RWPE2 (cell line): Measurements from ENCODE around the gene NFKBIZ.

Source experiments
- ATAC-seq: fragments of 200-7000 bp; cut with Tn5 transposase; 3 replicates; pipeline ENCODE4 v1.9.1; 2021; ENCODE audit warnings: low read depth
- DNase-seq: peaks from one replicate; pipeline ENCODE4 v3.0.0-alpha.2; 2020; ENCODE audit warnings: low spot score
- H3K27ac ChIP-seq: fragments of 450-650 bp; 2 replicates; pipeline ENCODE4 v1.5.1; 2017; ENCODE audit warnings: mild to moderate bottlenecking; ENCODE audit not compliant: poor library complexity, severe bottlenecking
- H3K27me3 ChIP-seq: fragments of 250-450 bp; sonication (Bioruptor Pico); 2 replicates; pipeline ENCODE4 v1.5.1; 2021; ENCODE audit warnings: mild to moderate bottlenecking, moderate library complexity; ENCODE audit not compliant: insufficient read depth, poor library complexity, severe bottlenecking
- H3K36me3 ChIP-seq: fragments of 250-450 bp; sonication (Bioruptor Pico); 2 replicates; pipeline ENCODE4 v1.5.1; 2020; ENCODE audit warnings: low read depth, mild to moderate bottlenecking, moderate library complexity
- H3K4me1 ChIP-seq: fragments of 250-450 bp; sonication (Bioruptor Pico); 2 replicates; pipeline ENCODE4 v1.5.1; 2021; ENCODE audit warnings: mild to moderate bottlenecking, moderate library complexity; ENCODE audit not compliant: insufficient read depth, poor library complexity, severe bottlenecking
- H3K4me3 ChIP-seq: fragments of 250-450 bp; sonication (Bioruptor Pico); 2 replicates; pipeline ENCODE4 v1.5.1; 2021; ENCODE audit warnings: mild to moderate bottlenecking, moderate library complexity; ENCODE audit not compliant: severe bottlenecking
- H3K9me3 ChIP-seq: fragments of 250-450 bp; sonication (Bioruptor Pico); 2 replicates; pipeline ENCODE4 v1.5.1; 2021; ENCODE audit warnings: mild to moderate bottlenecking, moderate library complexity; ENCODE audit not compliant: severe bottlenecking
- TF ChIP-seq, protein P1 (sequence below): fragments of 450-650 bp; IDR thresholded peaks from one replicate; pipeline ENCODE4 v1.5.1; 2017; ENCODE audit warnings: mild to moderate bottlenecking, moderate library complexity; ENCODE audit not compliant: poor library complexity, severe bottlenecking

Gene NFKBIZ

GRCh38 chr3:101852983-101853840 lies 3.9 kb downstream of the NFKBIZ start:
- DNase-seq: no peak
- no peaks in the 10 kb centered on the region for H3K27me3 ChIP-seq
- no peak for ATAC-seq
- peaks cover 10% of the 10 kb centered on the region for H3K4me1 ChIP-seq
- TF ChIP-seq, protein P1, sequence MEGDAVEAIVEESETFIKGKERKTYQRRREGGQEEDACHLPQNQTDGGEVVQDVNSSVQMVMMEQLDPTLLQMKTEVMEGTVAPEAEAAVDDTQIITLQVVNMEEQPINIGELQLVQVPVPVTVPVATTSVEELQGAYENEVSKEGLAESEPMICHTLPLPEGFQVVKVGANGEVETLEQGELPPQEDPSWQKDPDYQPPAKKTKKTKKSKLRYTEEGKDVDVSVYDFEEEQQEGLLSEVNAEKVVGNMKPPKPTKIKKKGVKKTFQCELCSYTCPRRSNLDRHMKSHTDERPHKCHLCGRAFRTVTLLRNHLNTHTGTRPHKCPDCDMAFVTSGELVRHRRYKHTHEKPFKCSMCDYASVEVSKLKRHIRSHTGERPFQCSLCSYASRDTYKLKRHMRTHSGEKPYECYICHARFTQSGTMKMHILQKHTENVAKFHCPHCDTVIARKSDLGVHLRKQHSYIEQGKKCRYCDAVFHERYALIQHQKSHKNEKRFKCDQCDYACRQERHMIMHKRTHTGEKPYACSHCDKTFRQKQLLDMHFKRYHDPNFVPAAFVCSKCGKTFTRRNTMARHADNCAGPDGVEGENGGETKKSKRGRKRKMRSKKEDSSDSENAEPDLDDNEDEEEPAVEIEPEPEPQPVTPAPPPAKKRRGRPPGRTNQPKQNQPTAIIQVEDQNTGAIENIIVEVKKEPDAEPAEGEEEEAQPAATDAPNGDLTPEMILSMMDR: no peak
- no peak overlapping the region for H3K4me3 ChIP-seq
- H3K36me3 ChIP-seq: peaks cover 70% of the 10 kb centered on the region
- no peaks in the 10 kb centered on the region for H3K9me3 ChIP-seq
- H3K27ac ChIP-seq: no peak overlapping the region

DNA sequence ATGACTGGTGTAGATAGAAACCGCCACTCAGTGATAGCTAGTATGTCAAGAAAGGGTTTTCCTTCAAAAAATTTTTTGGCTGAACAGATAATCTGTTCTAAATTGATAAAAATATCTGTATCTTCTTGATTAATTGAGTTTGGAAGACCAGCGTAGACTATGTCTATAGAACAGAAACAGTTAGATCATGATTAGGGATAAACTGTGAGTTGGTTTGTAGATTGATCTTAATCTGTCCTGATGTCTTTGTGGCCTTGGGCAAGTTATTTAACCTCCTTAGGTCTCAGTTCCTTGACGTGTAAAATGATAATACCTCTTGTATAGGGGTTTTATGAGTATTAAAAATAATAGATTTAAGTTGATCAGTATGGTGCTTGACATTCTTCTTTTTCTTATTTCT lies 4.7 kb downstream of the NFKBIZ start:
- no peaks in the 10 kb centered on the region for H3K27me3 ChIP-seq
- H3K36me3 ChIP-seq: peaks cover 78% of the 10 kb centered on the region
- TF ChIP-seq, protein P1: no peak

GRCh38 chr3:101854608-101855304 lies 5.4 kb downstream of the NFKBIZ start:
- no peaks in the 10 kb centered on the region for H3K27me3 ChIP-seq
- no peak for ATAC-seq
- H3K27ac ChIP-seq: no peak overlapping the region
- peaks cover 85% of the 10 kb centered on the region for H3K36me3 ChIP-seq
- peaks cover 4% of the 10 kb centered on the region for H3K4me1 ChIP-seq
- no peak for DNase-seq
- TF ChIP-seq, protein P1: no peak
- no peaks in the 10 kb centered on the region for H3K9me3 ChIP-seq
- H3K4me3 ChIP-seq: no peak overlapping the region

More for the DNA sequence above, 4.7 kb downstream of the NFKBIZ start:
- H3K4me1 ChIP-seq: peaks cover 4% of the 10 kb centered on the region
- no peak for ATAC-seq
- no peak overlapping the region for H3K4me3 ChIP-seq
- H3K9me3 ChIP-seq: no peaks in the 10 kb centered on the region
- DNase-seq: no peak
- no peak overlapping the region for H3K27ac ChIP-seq

DNA sequence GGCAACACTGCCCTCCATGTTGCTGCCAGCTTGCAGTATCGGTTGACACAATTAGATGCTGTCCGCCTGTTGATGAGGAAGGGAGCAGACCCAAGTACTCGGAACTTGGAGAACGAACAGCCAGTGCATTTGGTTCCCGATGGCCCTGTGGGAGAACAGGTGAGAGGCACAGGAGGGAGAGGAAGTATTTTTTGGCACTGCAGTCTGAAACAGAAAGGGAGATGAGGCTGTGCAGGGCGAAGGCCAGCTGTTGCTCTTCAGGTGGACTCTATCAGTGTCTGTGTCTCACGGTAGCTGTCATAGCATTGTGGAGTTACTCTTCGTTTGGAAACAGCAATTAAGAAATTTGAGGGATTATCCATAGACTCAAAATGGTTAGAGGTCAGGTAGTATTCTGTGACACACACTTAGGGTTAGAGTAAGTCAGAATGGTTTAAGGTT lies 8.0 kb downstream of the NFKBIZ start:
- H3K27me3 ChIP-seq: no peaks in the 10 kb centered on the region
- no peak overlapping the region for H3K4me3 ChIP-seq
- ATAC-seq (no peak), DNase-seq (no peak)
- H3K4me1 ChIP-seq: no peaks in the 10 kb centered on the region
- TF ChIP-seq, protein P1: no peak
- peaks cover 91% of the 10 kb centered on the region for H3K36me3 ChIP-seq
- no peak overlapping the region for H3K27ac ChIP-seq
- H3K9me3 ChIP-seq: no peaks in the 10 kb centered on the region
